ENCODE data around the gene PKD2L1.
"Not testable (repeated sequence)": the region's sequence is repeated elsewhere in the genome, so short reads cannot be mapped to it uniquely, and the experiment has no call there.

PKD2L1 gene

GRCh38 chr10:100333661-100334440 is 3.8 kb upstream of the PKD2L1 start:
- DNase-seq (ENCODE audit: low read depth) = no peak

- no peak for DNase-seq (ENCODE audit: low read depth)
Measured at GRCh38 chr10:100333106-100333505, 3.1 kb upstream of the PKD2L1 start.

GRCh38 chr10:100328198-100328597 is 1.8 kb downstream of the PKD2L1 start:
- DNase-seq (ENCODE audit: low read depth) = no peak

GRCh38 chr10:100327718-100328009 is 2.4 kb downstream of the PKD2L1 start:
- DNase-seq (ENCODE audit: low read depth) = no peak

- DNase-seq (ENCODE audit: low read depth) = no peak
Measured at GRCh38 chr10:100327007-100327717, 2.9 kb downstream of the PKD2L1 start.

DNA sequence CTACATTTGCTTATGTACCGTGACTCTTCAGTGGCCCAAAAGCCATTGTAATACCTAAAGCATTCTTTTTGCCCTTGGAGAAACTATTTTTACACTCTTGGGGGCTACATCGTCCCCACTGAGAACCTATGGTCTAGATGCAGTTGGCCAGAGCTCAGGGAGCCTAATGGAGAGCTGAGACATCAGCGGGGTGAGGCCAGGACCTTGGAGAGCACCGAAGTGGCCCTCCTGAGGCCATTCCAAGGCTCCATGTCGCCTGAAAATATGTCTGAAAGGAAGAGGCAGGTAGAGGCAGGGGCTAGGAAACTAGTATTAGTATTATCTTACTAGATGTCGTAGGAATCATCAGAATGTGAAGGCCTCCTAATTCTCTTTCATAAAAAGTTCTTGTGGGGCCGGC is 4.9 kb downstream of the PKD2L1 start:
- DNase-seq (ENCODE audit: low read depth) = no peak

DNA sequence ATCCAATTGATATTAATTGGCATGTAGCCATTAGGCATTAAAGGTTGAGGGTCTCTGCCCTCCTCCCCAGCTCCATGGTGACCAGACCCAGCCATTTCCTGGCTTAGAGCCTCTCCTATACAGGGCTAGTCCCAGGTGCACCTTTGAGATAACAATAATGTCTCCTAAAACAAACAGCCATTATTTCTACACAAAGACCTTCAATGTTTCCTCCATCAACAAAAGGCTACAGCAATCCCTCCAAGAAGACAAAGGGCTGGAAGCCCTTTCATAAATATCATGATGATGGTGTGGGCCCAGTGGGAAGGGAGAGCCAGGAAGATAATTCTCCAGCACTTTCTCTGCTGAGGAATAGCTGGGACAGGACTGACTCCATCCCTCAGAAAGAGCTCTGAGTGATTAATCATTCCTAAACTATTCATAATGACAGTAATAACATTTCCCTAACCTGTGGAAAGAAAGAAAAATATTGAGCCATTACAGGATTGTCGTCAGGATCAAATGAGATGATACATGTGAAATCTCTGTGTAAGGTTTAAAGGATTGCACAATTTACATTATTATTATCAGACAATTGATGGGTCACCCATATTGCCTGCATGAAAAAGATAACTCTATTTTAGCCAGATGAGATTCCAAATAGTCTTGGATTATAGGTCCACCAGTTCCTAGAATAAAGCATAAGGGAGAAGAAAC is 10.2 kb downstream of the PKD2L1 start:
- DNase-seq (ENCODE audit: low read depth) = no peak

DNA sequence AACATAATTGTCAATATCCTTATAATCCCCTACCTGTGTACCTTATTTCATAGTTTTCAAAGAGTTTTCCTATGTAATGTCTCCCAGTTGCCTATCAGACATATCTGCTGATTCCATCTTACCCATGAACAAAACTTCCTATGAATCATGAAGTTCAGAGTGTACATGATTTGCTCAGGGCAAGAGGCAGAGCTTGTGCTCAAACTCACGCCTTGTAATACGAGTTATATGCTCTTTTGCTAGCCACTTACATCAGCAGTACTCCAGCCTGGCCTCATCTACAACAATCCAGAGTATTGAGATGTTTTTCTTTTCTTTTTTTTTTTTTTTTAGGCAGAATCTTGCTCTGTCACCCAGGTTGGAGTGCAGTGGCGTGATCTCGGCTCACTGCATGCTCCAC is 11.8 kb downstream of the PKD2L1 start:
- DNase-seq (ENCODE audit: low read depth) = no peak

GRCh38 chr10:100315615-100316014 is 14.4 kb downstream of the PKD2L1 start:
- DNase-seq (ENCODE audit: low read depth) = peak; percentile 79

- no peak for DNase-seq (ENCODE audit: low read depth)
Measured at GRCh38 chr10:100311298-100311697, 18.7 kb downstream of the PKD2L1 start.

DNA sequence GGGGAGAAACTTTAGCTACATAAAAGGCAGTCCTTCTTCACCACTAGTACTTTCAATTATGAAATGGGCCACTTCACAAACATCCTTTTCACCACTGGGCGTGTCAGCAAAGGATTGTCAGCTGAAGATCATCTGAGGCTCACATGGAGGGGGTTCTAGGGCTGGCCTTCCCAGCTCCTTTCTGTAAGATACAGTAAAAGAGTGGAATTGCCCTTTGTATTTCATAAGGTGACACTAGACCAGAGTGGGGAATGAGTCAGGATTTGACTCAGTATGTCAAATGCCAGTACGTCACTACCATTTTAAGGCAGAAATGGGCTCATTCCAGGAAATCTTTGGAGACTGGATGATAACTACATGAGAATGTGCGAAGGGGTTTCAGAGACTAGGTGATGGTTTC is 22.3 kb downstream of the PKD2L1 start:
- peak; percentile 9 for DNase-seq (ENCODE audit: low read depth)

DNA sequence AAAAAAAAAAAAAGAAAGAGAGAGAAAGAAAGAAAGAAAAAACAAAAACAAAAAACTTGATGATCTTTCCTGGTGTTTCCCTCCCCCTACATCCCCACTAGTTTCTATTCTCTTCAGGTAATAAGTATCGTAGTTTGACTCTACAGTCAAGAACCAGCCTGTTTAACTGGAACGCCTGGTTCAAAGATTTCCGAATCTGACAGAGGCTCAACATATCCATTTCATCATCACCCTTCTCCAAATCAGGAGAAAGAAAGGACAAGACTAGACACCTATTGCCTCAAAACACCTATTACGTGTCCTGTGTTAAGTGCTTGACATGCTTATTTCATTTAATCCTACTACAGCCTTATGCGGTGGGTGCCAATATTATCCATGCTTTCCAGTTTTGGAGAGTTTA is 23.2 kb downstream of the PKD2L1 start:
- no peak for DNase-seq (ENCODE audit: low read depth)

- no peak for DNase-seq (ENCODE audit: low read depth)
Measured at GRCh38 chr10:100304414-100304813, 25.6 kb downstream of the PKD2L1 start.

DNA sequence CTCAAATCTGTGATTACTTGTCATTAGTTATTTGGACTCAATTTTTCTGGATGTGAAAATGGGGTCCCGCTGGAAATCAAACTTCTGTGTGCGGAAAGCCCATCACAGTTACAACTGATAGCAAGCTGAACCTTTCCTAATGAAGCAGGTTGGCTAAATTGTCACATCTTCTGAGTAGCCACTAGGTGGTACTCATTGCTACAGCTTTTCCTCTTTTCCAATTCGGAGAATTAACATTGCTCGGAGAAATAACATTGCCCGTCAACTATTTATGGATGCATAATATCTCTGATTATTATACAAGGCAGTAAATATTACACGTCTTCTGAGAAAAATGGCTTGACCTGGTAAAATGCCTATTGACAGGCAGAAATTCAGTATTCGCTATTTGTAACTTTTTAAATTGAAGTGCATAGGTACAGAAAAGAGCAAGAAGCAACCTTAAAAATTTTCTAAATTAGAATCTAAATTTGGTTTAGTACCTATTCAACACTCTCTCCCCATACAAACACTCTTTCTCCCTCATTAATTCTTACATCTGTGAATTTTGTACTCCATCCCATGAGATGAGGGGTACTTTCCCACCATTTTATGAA is 26.2 kb downstream of the PKD2L1 start:
- DNase-seq (ENCODE audit: low read depth) = peak; percentile 15

GRCh38 chr10:100301123-100301522 is 28.9 kb downstream of the PKD2L1 start:
- not testable (repeated sequence) for DNase-seq (ENCODE audit: low read depth)

- no peak for DNase-seq (ENCODE audit: low read depth)
Measured at GRCh38 chr10:100297242-100297641, 32.8 kb downstream of the PKD2L1 start.

DNA sequence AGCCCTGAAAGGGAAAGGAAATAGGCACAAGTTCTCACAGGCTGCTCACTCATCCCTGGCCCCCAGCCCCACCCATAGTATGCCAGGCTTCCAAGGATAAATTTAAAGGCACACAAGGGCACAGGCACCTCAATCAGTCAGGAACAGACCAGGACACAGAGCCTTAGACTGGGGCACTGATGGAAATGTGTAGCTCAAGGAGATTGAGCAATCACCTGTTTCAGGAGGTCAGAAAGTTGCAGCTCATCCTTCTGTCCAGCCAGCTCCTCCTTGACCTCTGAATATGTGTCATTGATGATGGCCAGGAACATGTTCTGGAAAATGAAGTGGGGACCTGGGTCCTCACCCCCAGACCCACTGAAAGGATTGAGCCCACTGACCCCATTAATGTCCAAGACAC is 37.0 kb downstream of the PKD2L1 start:
- DNase-seq (ENCODE audit: low read depth) = no peak

- DNase-seq (ENCODE audit: low read depth) = not testable (repeated sequence)
Measured at GRCh38 chr10:100292300-100292699, 37.7 kb downstream of the PKD2L1 start.

DNA sequence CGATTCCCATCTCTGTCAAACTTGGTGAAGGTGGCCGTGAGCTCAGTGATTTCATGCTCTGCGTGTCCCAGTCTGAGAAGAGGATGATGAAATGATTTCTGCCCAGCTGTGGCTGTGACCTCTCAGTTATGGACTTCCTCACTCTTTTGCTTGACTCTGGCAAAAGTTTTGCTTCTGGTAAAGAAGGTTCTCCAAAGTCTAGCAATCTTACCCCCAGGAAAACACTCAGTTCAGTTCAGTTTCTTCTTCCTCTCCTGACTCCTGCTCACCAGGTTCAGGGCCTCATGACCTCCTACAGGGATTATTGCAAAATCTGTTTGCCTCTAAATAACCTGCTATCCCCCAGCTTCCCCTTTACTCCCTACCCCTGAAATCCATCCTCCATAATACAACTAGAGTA is 38.7 kb downstream of the PKD2L1 start:
- DNase-seq (ENCODE audit: low read depth) = no peak

- DNase-seq (ENCODE audit: low read depth) = no peak
Measured at GRCh38 chr10:100289641-100290040, 40.4 kb downstream of the PKD2L1 start.

DNA sequence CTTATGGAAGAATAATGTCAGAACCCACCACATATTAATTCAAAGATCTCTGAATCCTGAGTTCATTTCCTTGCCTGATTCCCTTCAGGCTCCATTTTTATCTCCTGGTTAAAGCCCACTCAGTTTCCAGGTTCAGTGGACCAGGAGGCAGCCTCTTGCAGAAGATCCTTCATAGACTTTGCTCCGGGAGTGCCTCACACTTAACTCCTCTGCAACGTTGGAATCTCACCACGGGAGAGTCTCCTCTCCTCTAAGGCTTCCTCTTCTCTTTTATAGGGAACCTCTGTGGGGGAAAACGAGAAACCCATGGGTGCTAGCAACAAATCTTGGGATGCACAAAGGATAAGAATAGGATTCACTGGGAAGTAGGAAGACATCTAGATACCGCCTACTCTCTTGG is 41.8 kb downstream of the PKD2L1 start:
- no peak for DNase-seq (ENCODE audit: low read depth)

DNA sequence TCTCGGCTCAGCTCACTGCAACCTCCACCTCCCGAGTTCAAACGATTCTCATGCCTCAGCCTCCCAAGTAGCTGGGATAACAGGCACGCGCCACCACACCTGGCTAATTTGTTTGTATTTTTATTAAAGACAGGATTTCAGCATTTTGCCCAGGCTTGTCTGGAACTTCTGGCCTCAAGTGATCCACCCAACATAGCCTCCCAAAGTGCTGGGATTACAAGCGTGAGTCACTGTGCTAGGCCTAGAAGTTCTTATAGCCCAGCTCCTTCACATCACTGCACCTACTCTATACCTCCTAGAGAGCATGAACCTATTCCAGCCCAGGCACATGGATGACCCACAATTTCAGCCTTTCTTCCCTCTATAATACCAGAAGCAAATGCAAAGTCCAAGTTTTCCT is 42.3 kb downstream of the PKD2L1 start:
- DNase-seq (ENCODE audit: low read depth) = no peak

Measured in fibroblast of gingiva (primary cell).